AG04450 (cell line): ENCODE measurements around the gene NPPB. TPM values are rescaled to one million over a fixed set of nuclear protein-coding genes. Genes with fewer than 3 reads are reported as not detected.

Experiments
- CTCF ChIA-PET: fragments of 300-600, 350-600 bp; formaldehyde crosslinking; extraction: SDS; loops from one replicate; lab custom pipeline; 2022; ENCODE audit warnings: antibody characterized with exemption, inconsistent platforms; lab: Charles Lee
- POLR2A ChIA-PET: fragments of 350-600 bp; formaldehyde crosslinking; extraction: SDS; loops from one replicate; lab custom pipeline; 2021; ENCODE audit warnings: antibody characterized with exemption, inconsistent platforms; lab: Yijun Ruan, JAX
- DNase-seq: peaks from one replicate; pipeline ENCODE4 v3.0.0-alpha.2; 2011; ENCODE audit warnings: low read depth, low spot score
- H3K27ac ChIP-seq: one replicate; pipeline ENCODE4 v1.5.1; 2012; ENCODE audit warnings: low read depth, low read length, control low read depth
- H3K27me3 ChIP-seq: one replicate; pipeline ENCODE4 v1.6.0; 2012; ENCODE audit warnings: low read length; ENCODE audit not compliant: control insufficient read depth, insufficient read depth
- H3K4me3 ChIP-seq: 2 replicates; pipeline ENCODE4 v1.5.1; 2011; ENCODE audit warnings: mild to moderate bottlenecking, low read depth, low read length, control low read depth
- H3K9me3 ChIP-seq: 2 replicates; pipeline ENCODE4 v1.5.1; 2012; ENCODE audit warnings: low read length; ENCODE audit not compliant: control insufficient read depth, insufficient read depth
- CTCF ChIP-seq: IDR thresholded peaks from 2 replicates; pipeline ENCODE4 v1.5.1; 2011; ENCODE audit warnings: low read depth, low read length, control low read depth, inconsistent platforms
- polyA plus RNA-seq: library from polyadenylated mRNA; depleted of rRNA; stranded (reverse); fragments of >200 nt; gene quantifications from 2 replicates; pipeline ENCODE4 v1.2.3, GENCODE V29; 2011

NPPB gene
- polyA plus RNA-seq, 1 experiment: not detected

DNA sequence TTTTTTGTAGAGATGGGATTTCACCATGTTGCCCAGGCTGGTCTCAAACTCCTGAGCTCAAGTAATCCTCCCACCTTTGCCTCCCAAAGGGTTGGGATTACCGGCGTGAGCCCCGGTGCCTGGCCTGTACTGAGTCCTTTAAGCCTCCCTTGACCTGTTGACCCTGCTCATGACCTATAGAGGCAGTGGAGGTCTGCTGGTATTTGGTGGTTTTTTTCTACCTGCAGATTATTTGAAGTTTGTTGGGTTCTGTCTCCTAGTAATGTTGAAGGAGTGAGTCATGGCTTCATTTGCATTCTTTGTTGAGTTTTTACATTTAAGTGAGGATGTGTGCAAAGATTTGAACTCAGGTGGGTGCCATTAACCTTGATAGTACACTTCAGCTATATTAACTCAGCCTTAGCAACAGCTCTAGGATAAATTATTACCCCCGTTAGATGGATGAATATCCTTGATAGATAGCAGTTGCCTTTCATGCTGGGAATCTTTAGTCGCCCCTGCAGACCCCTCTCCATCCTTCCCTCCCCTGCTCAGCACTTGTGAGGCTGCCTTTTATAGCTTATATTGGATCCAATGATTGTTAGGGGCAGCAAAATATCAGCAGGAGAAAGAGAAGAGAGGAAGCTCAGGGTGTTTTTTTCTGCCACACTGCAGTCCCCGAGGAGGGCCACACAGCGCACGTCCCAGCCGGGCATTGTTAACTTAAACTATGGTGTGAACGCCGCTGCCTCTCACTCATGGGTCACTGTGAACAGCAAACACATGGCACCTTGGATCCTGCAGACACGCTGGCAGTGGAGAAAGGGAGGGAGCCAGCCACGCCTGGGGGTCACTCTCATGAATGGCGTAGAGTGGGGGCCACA lies 14.9 kb upstream of the NPPB start:
- TF ChIP-seq CTCF: no peak
- CTCF ChIA-PET: interaction anchor here (0.7 kb wide), 1 partner anchor 105 kb away, joined by 11 read pairs; no protein-coding TSS in a partner anchor
- POLR2A ChIA-PET: interaction anchor here (0.5 to 0.6 kb wide), 3 partner anchors 35 to 141 kb away, joined by 4 to 7 read pairs (median 5); no protein-coding TSS in a partner anchor
- Histone ChIP-seq H3K27ac (no peak overlapping the region), H3K4me3 (no peak overlapping the region), H3K27me3 (peaks cover 44% of the 10 kb centered on the region), H3K9me3 (no peaks in the 10 kb centered on the region; the same call in 1 of the 2 replicates)
- no peak for DNase-seq

GRCh38 chr1:11872545-11872944 lies 13.8 kb upstream of the NPPB start:
- ChIA-PET POLR2A (no interaction called here), CTCF (interaction anchor here (0.7 to 1.6 kb wide), 2 partner anchors 10 to 106 kb away, joined by 5 to 11 read pairs; no protein-coding TSS in a partner anchor)
- Histone ChIP-seq H3K27ac (no peak overlapping the region), H3K27me3 (peaks cover 35% of the 10 kb centered on the region), H3K4me3 (no peak overlapping the region), H3K9me3 (no peaks in the 10 kb centered on the region)
- TF ChIP-seq CTCF: no peak
- no peak for DNase-seq

DNA sequence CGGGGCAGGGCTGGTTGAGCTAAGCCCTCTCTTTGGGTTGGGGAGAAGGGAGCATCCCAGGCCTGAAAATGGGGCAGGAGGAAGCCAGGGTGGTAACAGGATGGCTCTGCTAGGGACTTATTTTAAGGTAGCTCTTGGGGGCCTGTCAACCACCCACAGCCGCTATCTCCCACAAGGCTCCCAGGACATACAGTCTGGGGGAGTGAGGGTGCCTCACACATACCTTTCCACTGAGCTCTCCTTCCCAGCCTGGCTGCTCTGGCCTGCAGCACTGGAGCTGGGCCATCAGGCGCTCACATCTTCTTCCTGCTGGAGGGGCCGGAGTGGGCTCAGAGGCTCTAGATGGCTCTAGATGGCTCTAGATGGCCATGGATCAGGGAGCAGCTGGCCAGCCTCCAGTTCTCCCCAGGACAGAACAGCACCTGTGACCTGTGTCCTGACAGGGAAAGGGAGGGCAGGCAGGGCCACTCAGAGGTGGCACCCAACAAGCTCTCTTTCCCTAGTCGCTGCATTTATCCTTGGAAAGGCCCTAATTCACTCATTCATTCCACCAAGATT lies 11.0 kb upstream of the NPPB start:
- ChIA-PET CTCF (interaction anchor here (1.4 kb wide), 1 partner anchor 24 kb away, joined by 5 read pairs; no protein-coding TSS in a partner anchor), POLR2A (no interaction called here)
- no peak for DNase-seq
- Histone ChIP-seq H3K9me3 (no peaks in the 10 kb centered on the region), H3K27ac (no peak overlapping the region), H3K4me3 (no peak overlapping the region), H3K27me3 (peaks cover 15% of the 10 kb centered on the region)
- no peak for TF ChIP-seq CTCF

GRCh38 chr1:11869104-11869503 lies 10.4 kb upstream of the NPPB start:
- Histone ChIP-seq H3K4me3 (no peak overlapping the region), H3K27ac (no peak overlapping the region), H3K27me3 (peaks cover 15% of the 10 kb centered on the region), H3K9me3 (no peaks in the 10 kb centered on the region)
- no peak for DNase-seq
- ChIA-PET POLR2A (no interaction called here), CTCF (interaction anchor here (1.4 kb wide), 1 partner anchor 25 kb away, joined by 5 read pairs; no protein-coding TSS in a partner anchor)
- no peak for TF ChIP-seq CTCF
